Neural progenitor cell (in vitro differentiated cells): ENCODE results near the gene ZNF337. TPM values are rescaled to one million over a fixed set of nuclear protein-coding genes. Genes with fewer than 3 reads are reported as not detected.

ENCODE experiments used
- DNase-seq: peaks from one replicate; pipeline ENCODE4 v3.0.0-alpha.2; 2016; ENCODE audit warnings: low spot score
- H2AFZ ChIP-seq: fragments of 200-600 bp; sonication (generic); replicated peaks from 2 replicates; pipeline ENCODE4 v1.6.1; 2016; ENCODE audit warnings: antibody characterized with exemption
- H3F3A ChIP-seq: fragments of 200-600 bp; sonication (generic); 2 replicates; pipeline ENCODE4 v1.6.1; 2016; ENCODE audit warnings: antibody characterized with exemption, low read depth
- H3K27ac ChIP-seq: fragments of 200-600 bp; sonication (generic); 2 replicates; pipeline ENCODE4 v1.5.1; 2016; ENCODE audit warnings: mild to moderate bottlenecking
- H3K27me3 ChIP-seq: fragments of 200-600 bp; sonication (generic); 2 replicates; pipeline ENCODE4 v1.6.1; 2016; ENCODE audit warnings: mild to moderate bottlenecking, moderate library complexity
- H3K36me3 ChIP-seq: fragments of 200-600 bp; sonication (generic); 2 replicates; pipeline ENCODE4 v1.5.1; 2016
- H3K4me1 ChIP-seq: fragments of 200-600 bp; sonication (generic); 2 replicates; pipeline ENCODE4 v1.6.1; 2016; ENCODE audit warnings: mixed run types
- H3K4me2 ChIP-seq: fragments of 200-600 bp; sonication (generic); 2 replicates; pipeline ENCODE4 v1.6.1; 2016
- H3K4me3 ChIP-seq: fragments of 200-600 bp; sonication (generic); 2 replicates; pipeline ENCODE4 v1.5.1; 2016
- H3K79me2 ChIP-seq: fragments of 200-600 bp; sonication (generic); 2 replicates; pipeline ENCODE4 v1.6.1; 2016; ENCODE audit warnings: low read depth
- H3K9ac ChIP-seq: fragments of 200-600 bp; sonication (generic); 2 replicates; pipeline ENCODE4 v1.6.1; 2016
- H3K9me3 ChIP-seq: fragments of 200-600 bp; sonication (generic); 2 replicates; pipeline ENCODE4 v1.5.1; 2016; ENCODE audit warnings: low read depth
- H4K20me1 ChIP-seq: fragments of 200-600 bp; sonication (generic); 2 replicates; pipeline ENCODE4 v1.6.1; 2016; ENCODE audit warnings: low read depth
- H3K27ac Mint-ChIP-seq: 3 replicates; pipeline ENCODE4 v1.8.0; 2021; ENCODE audit warnings: mixed read lengths
- H3K27me3 Mint-ChIP-seq: 2 replicates; pipeline ENCODE4 v1.8.0; 2022; ENCODE audit warnings: low read depth, mild to moderate bottlenecking, inconsistent platforms, moderate library complexity, mixed read lengths; ENCODE audit not compliant: insufficient read depth
- H3K36me3 Mint-ChIP-seq: 3 replicates; pipeline ENCODE4 v1.8.0; 2021; ENCODE audit warnings: mixed read lengths
- H3K4me1 Mint-ChIP-seq: 3 replicates; pipeline ENCODE4 v1.8.0; 2021; ENCODE audit warnings: mixed read lengths
- H3K4me3 Mint-ChIP-seq: 3 replicates; pipeline ENCODE4 v1.8.0; 2021; ENCODE audit warnings: mild to moderate bottlenecking, moderate library complexity, mixed read lengths
- H3K9me3 Mint-ChIP-seq: 3 replicates; pipeline ENCODE4 v1.8.0; 2020; ENCODE audit warnings: mixed read lengths
- CTCF ChIP-seq: fragments of 200-600 bp; sonication (generic); IDR thresholded peaks from 2 replicates; pipeline ENCODE4 v1.5.1; 2017; ENCODE audit warnings: antibody characterized with exemption, mild to moderate bottlenecking
- EZH2 ChIP-seq: fragments of 200-600 bp; sonication (generic); IDR thresholded peaks from 2 replicates; pipeline ENCODE4 v1.6.1; 2017; ENCODE audit warnings: antibody characterized with exemption, mild to moderate bottlenecking, moderate library complexity
- EZH2phosphoT487 ChIP-seq: fragments of 200-600 bp; sonication (generic); IDR thresholded peaks from 2 replicates; pipeline ENCODE4 v1.6.1; 2017; ENCODE audit warnings: antibody characterized with exemption
- total RNA-seq: library from RNA; depleted of rRNA; stranded (reverse); fragments of >200 nt; gene quantifications from 2 replicates; pipeline ENCODE4 v1.2.3, GENCODE V29; 2015; ENCODE audit warnings: low replicate concordance

Gene ZNF337
- total RNA-seq, 1 donor from 2014 or later, result 22.4 TPM

GRCh38 chr20:25672659-25673235, 23.9 kb downstream of the ZNF337 start:
- H3K4me1 Mint-ChIP-seq, result no peaks in the 10 kb centered on the region
- H3F3A ChIP-seq, result no peaks in the 10 kb centered on the region
- no peak for DNase-seq
- peaks cover 2% of the 10 kb centered on the region for H3K27me3 Mint-ChIP-seq
- H3K9ac ChIP-seq, result no peak overlapping the region
- no peaks in the 10 kb centered on the region for H3K36me3 ChIP-seq
- no peaks in the 10 kb centered on the region for H3K27me3 ChIP-seq
- no peaks in the 10 kb centered on the region for H4K20me1 ChIP-seq
- no peaks in the 10 kb centered on the region for H3K9me3 Mint-ChIP-seq
- H3K4me3 Mint-ChIP-seq, result no peak overlapping the region
- no peak overlapping the region for H3K27ac ChIP-seq
- H3K9me3 ChIP-seq, result no peaks in the 10 kb centered on the region
- no peak for TF ChIP-seq EZH2phosphoT487
- no peak for TF ChIP-seq CTCF
- no peak for TF ChIP-seq EZH2
- no peak overlapping the region for H3K27ac Mint-ChIP-seq
- H3K4me2 ChIP-seq, result no peak overlapping the region
- no peaks in the 10 kb centered on the region for H3K79me2 ChIP-seq
- H3K4me3 ChIP-seq, result no peak overlapping the region
- no peak overlapping the region for H2AFZ ChIP-seq
- no peaks in the 10 kb centered on the region for H3K4me1 ChIP-seq
- H3K36me3 Mint-ChIP-seq, result peaks cover 41% of the 10 kb centered on the region

- H3K9ac ChIP-seq, result no peak overlapping the region
- no peaks in the 10 kb centered on the region for H3K4me1 Mint-ChIP-seq
- H3K27ac ChIP-seq, result no peak overlapping the region
- no peak overlapping the region for H3K4me2 ChIP-seq
- H3K4me3 Mint-ChIP-seq, result no peak overlapping the region
- H3K79me2 ChIP-seq, result no peaks in the 10 kb centered on the region
- no peaks in the 10 kb centered on the region for H3K9me3 Mint-ChIP-seq
- no peak overlapping the region for H2AFZ ChIP-seq
- H3K27me3 Mint-ChIP-seq, result peaks cover 2% of the 10 kb centered on the region
- no peak overlapping the region for H3K4me3 ChIP-seq
- no peaks in the 10 kb centered on the region for H3F3A ChIP-seq
- H3K4me1 ChIP-seq, result no peaks in the 10 kb centered on the region
- H3K27ac Mint-ChIP-seq, result no peak overlapping the region
- peaks cover 16% of the 10 kb centered on the region for H3K36me3 Mint-ChIP-seq
- H3K9me3 ChIP-seq, result no peaks in the 10 kb centered on the region
- no peaks in the 10 kb centered on the region for H3K27me3 ChIP-seq
- peak; percentile 6 for DNase-seq
- TF ChIP-seq CTCF, result peak; percentile 25
- no peak for TF ChIP-seq EZH2
- TF ChIP-seq EZH2phosphoT487, result no peak
- no peaks in the 10 kb centered on the region for H4K20me1 ChIP-seq
- no peaks in the 10 kb centered on the region for H3K36me3 ChIP-seq
Observed at GRCh38 chr20:25669826-25670422, 26.7 kb downstream of the ZNF337 start.

GRCh38 chr20:25668446-25668845, 28.2 kb downstream of the ZNF337 start:
- no peaks in the 10 kb centered on the region for H3K27me3 ChIP-seq
- DNase-seq, result no peak
- H3K9ac ChIP-seq, result no peak overlapping the region
- no peak overlapping the region for H3K27ac Mint-ChIP-seq
- H3K36me3 Mint-ChIP-seq, result peaks cover 13% of the 10 kb centered on the region
- peaks cover 2% of the 10 kb centered on the region for H3K27me3 Mint-ChIP-seq
- no peaks in the 10 kb centered on the region for H3F3A ChIP-seq
- no peak overlapping the region for H2AFZ ChIP-seq
- H3K4me2 ChIP-seq, result no peak overlapping the region
- H3K9me3 Mint-ChIP-seq, result no peaks in the 10 kb centered on the region
- no peak overlapping the region for H3K27ac ChIP-seq
- H3K4me3 ChIP-seq, result no peak overlapping the region
- no peaks in the 10 kb centered on the region for H4K20me1 ChIP-seq
- H3K9me3 ChIP-seq, result no peaks in the 10 kb centered on the region
- no peak overlapping the region for H3K4me3 Mint-ChIP-seq
- H3K4me1 Mint-ChIP-seq, result no peaks in the 10 kb centered on the region
- H3K79me2 ChIP-seq, result no peaks in the 10 kb centered on the region
- no peak for TF ChIP-seq EZH2phosphoT487
- H3K36me3 ChIP-seq, result no peaks in the 10 kb centered on the region
- no peaks in the 10 kb centered on the region for H3K4me1 ChIP-seq

GRCh38 chr20:25659999-25660398, 36.7 kb downstream of the ZNF337 start:
- Mint-ChIP-seq H3K4me1 (no peaks in the 10 kb centered on the region), H3K27ac (no peak overlapping the region), H3K4me3 (no peak overlapping the region), H3K27me3 (no peaks in the 10 kb centered on the region), H3K36me3 (no peaks in the 10 kb centered on the region), H3K9me3 (peaks cover 3% of the 10 kb centered on the region)
- H3K4me3 ChIP-seq, result no peak overlapping the region
- H3F3A ChIP-seq, result no peaks in the 10 kb centered on the region
- no peak overlapping the region for H3K9ac ChIP-seq
- no peak overlapping the region for H2AFZ ChIP-seq
- H3K4me2 ChIP-seq, result no peak overlapping the region
- no peaks in the 10 kb centered on the region for H4K20me1 ChIP-seq
- TF ChIP-seq EZH2phosphoT487 (no peak), EZH2 (no peak), CTCF (no peak)
- H3K9me3 ChIP-seq, result no peaks in the 10 kb centered on the region
- no peaks in the 10 kb centered on the region for H3K27me3 ChIP-seq
- H3K36me3 ChIP-seq, result no peaks in the 10 kb centered on the region
- no peak overlapping the region for H3K27ac ChIP-seq
- DNase-seq, result no peak
- H3K79me2 ChIP-seq, result no peaks in the 10 kb centered on the region
- no peaks in the 10 kb centered on the region for H3K4me1 ChIP-seq
